ENCODE results near the gene UBE2Q1. TPM values are rescaled to one million over a fixed set of nuclear protein-coding genes. Genes with fewer than 3 reads are reported as not detected.
A peak's percentile ranks its signal among the peaks of the same experiment; 100 is the strongest.

UBE2Q1 gene
- total RNA-seq, 4 donors from 2014 or later, result 21.8 to 159 (median 30.6) TPM

DNA sequence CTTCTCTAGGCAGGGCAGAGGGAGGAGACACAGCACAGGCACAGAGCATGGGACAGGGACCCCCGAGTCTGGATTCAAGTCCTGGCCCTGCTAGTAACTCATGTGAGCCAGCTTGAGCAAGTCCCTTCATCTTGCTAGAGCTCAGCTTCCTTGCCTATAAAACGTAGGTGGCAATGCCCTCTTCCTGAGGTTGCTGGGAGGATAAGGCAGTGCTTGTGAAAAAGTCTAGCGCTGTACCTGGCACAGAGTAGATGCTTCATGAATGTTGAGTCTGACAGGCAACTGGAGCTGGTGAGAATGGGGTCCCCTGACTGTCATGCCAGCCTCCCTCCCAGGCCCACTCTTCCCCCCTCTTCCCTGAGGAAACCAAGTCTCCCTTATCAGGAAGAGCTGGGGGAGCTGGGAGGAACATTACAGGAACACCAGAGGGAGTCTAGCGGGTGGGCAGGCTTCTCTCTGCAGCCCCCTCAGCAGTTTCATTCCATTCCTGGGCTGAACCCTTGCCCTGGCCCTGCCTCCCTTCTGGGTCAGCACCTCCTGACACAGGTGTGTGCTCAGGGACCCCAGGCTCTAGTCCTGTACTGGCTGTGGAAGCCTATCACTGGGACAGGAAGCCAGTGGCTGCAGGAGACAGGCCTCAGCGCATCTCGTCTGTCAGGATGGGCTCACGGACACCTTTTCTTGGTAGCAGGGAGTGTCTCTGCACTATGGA, 19.0 kb upstream of the UBE2Q1 start:
- TF ChIP-seq POLR2A (IDR thresholded peaks at IDR 0.05), result no peak
- TF ChIP-seq, protein P1, sequence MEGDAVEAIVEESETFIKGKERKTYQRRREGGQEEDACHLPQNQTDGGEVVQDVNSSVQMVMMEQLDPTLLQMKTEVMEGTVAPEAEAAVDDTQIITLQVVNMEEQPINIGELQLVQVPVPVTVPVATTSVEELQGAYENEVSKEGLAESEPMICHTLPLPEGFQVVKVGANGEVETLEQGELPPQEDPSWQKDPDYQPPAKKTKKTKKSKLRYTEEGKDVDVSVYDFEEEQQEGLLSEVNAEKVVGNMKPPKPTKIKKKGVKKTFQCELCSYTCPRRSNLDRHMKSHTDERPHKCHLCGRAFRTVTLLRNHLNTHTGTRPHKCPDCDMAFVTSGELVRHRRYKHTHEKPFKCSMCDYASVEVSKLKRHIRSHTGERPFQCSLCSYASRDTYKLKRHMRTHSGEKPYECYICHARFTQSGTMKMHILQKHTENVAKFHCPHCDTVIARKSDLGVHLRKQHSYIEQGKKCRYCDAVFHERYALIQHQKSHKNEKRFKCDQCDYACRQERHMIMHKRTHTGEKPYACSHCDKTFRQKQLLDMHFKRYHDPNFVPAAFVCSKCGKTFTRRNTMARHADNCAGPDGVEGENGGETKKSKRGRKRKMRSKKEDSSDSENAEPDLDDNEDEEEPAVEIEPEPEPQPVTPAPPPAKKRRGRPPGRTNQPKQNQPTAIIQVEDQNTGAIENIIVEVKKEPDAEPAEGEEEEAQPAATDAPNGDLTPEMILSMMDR (IDR thresholded peaks at IDR 0.05), result no peak
- no peak for DNase-seq
- H3K4me1 ChIP-seq, result peaks cover 0 to 3% (median 0%) of the 10 kb centered on the region in 4 donors
- H3K27ac ChIP-seq, result peak overlapping the region in 1 of 4 donors; percentile 31
- no peaks in the 10 kb centered on the region for H3K9me3 ChIP-seq
- H3K36me3 ChIP-seq, result peaks cover 0 to 43% (median 0%) of the 10 kb centered on the region in 3 donors
- H3K4me3 ChIP-seq, result no peak overlapping the region
- H3K27me3 ChIP-seq, result no peaks in the 10 kb centered on the region

GRCh38 chr1:154575951-154576566, 17.6 kb upstream of the UBE2Q1 start:
- TF ChIP-seq, protein P1 (IDR thresholded peaks at IDR 0.05), result no peak
- no peak for TF ChIP-seq POLR2A (IDR thresholded peaks at IDR 0.05)
- no peak overlapping the region for H3K4me3 ChIP-seq
- peaks cover 0 to 30% (median 0%) of the 10 kb centered on the region in 3 donors for H3K36me3 ChIP-seq
- H3K27me3 ChIP-seq, result no peaks in the 10 kb centered on the region
- no peaks in the 10 kb centered on the region for H3K9me3 ChIP-seq
- DNase-seq, result no peak
- H3K27ac ChIP-seq, result no peak overlapping the region
- peaks cover 0 to 3% (median 0%) of the 10 kb centered on the region in 4 donors for H3K4me1 ChIP-seq

GRCh38 chr1:154575147-154575927, 16.9 kb upstream of the UBE2Q1 start:
- peaks cover 0 to 3% (median 0%) of the 10 kb centered on the region in 4 donors for H3K4me1 ChIP-seq
- no peak overlapping the region for H3K4me3 ChIP-seq
- H3K27ac ChIP-seq, result no peak overlapping the region
- no peak for TF ChIP-seq POLR2A (IDR thresholded peaks at IDR 0.05)
- TF ChIP-seq, protein P1 (IDR thresholded peaks at IDR 0.05), result no peak
- DNase-seq, result no peak
- H3K9me3 ChIP-seq, result no peaks in the 10 kb centered on the region
- H3K36me3 ChIP-seq, result peaks cover 0 to 23% (median 0%) of the 10 kb centered on the region in 3 donors
- no peaks in the 10 kb centered on the region for H3K27me3 ChIP-seq

- no peaks in the 10 kb centered on the region for H3K27me3 ChIP-seq
Measured at GRCh38 chr1:154574716-154575115, 16.3 kb upstream of the UBE2Q1 start.

GRCh38 chr1:154573168-154573510, 14.7 kb upstream of the UBE2Q1 start:
- TF ChIP-seq POLR2A (IDR thresholded peaks at IDR 0.05), result no peak
- TF ChIP-seq, protein P1 (IDR thresholded peaks at IDR 0.05), result no peak
- Histone ChIP-seq H3K4me3 (no peak overlapping the region), H3K9me3 (no peaks in the 10 kb centered on the region), H3K36me3 (peaks cover 0 to under 1% (median 0%) of the 10 kb centered on the region in 3 donors), H3K27ac (no peak overlapping the region), H3K4me1 (peaks cover 0 to 5% (median under 1%) of the 10 kb centered on the region in 4 donors), H3K27me3 (no peaks in the 10 kb centered on the region)
- DNase-seq, result no peak

More at GRCh38 chr1:154574716-154575115, 16.3 kb upstream of the UBE2Q1 start:
- Histone ChIP-seq H3K4me1 (peaks cover 0 to 3% (median 0%) of the 10 kb centered on the region in 4 donors), H3K9me3 (no peaks in the 10 kb centered on the region), H3K27ac (no peak overlapping the region), H3K4me3 (no peak overlapping the region), H3K36me3 (peaks cover 0 to 17% (median 0%) of the 10 kb centered on the region in 3 donors)
- no peak for TF ChIP-seq POLR2A (IDR thresholded peaks at IDR 0.05)
- TF ChIP-seq, protein P1 (IDR thresholded peaks at IDR 0.05), result no peak
- no peak for DNase-seq
